Measurements from ENCODE around the gene HGFAC.

Gene HGFAC

DNA sequence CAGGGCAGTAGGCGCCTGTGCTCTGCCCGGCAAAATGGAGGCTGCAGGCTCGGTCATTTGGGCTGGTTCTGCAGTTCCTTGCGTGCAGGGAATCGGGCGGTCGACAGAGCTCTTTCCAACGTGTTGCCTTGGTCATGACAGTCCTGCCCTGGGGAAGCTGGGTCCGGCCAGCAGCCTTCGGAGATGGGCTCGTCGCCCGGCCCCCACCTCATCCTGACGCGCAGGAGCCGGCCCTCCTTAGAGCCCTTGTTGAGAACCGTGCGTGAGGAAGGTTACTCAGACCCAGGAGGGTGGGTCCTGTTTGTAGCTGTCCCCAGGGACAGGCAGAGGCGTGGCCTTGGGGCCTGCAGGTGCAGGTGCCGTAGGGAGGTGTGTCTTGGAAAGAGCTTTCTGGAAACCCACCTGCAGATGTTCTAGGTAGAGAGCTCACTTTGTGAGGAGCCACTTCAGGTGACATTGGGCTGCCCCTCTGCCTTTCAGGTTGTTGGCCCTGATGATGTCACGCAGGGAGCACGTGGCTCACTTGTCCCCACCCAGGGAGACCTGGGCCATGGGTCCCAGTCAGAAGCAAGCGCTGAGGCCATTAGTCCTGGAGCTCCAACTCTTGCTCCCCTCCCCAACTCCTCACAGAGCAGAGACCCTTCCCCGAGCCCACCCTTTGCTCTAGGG, 15.2 kb upstream of the HGFAC start:
- no peak overlapping the region for H3K4me3 ChIP-seq (ENCODE audit: low read depth, low read length)
- no peak for DNase-seq (ENCODE audit: low read depth)
- TF ChIP-seq, protein P1, sequence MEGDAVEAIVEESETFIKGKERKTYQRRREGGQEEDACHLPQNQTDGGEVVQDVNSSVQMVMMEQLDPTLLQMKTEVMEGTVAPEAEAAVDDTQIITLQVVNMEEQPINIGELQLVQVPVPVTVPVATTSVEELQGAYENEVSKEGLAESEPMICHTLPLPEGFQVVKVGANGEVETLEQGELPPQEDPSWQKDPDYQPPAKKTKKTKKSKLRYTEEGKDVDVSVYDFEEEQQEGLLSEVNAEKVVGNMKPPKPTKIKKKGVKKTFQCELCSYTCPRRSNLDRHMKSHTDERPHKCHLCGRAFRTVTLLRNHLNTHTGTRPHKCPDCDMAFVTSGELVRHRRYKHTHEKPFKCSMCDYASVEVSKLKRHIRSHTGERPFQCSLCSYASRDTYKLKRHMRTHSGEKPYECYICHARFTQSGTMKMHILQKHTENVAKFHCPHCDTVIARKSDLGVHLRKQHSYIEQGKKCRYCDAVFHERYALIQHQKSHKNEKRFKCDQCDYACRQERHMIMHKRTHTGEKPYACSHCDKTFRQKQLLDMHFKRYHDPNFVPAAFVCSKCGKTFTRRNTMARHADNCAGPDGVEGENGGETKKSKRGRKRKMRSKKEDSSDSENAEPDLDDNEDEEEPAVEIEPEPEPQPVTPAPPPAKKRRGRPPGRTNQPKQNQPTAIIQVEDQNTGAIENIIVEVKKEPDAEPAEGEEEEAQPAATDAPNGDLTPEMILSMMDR (IDR thresholded peaks at IDR 0.05; ENCODE audit: low read depth, low read length, missing control alignments), result no peak

DNA sequence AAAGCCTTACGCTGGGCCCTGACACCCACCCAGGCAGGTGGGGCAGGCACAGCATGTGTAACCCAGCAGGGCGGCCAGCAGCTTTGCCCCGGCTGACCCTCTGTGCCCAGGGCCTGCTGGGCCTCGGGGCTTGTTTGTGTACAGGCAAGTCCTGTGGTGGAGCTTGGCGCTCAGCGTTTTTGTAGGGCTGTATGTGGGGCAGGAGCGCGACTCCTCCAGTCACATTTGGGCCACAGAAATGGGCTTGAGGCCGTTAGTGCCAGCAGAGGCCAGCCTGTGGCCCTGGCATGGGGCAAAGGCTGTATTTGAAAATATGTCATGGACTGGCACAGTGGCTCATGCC, 14.7 kb upstream of the HGFAC start:
- TF ChIP-seq, protein P1 (IDR thresholded peaks at IDR 0.05; ENCODE audit: low read depth, low read length, missing control alignments), result no peak
- DNase-seq (ENCODE audit: low read depth), result no peak
- H3K4me3 ChIP-seq (ENCODE audit: low read depth, low read length), result no peak overlapping the region

DNA sequence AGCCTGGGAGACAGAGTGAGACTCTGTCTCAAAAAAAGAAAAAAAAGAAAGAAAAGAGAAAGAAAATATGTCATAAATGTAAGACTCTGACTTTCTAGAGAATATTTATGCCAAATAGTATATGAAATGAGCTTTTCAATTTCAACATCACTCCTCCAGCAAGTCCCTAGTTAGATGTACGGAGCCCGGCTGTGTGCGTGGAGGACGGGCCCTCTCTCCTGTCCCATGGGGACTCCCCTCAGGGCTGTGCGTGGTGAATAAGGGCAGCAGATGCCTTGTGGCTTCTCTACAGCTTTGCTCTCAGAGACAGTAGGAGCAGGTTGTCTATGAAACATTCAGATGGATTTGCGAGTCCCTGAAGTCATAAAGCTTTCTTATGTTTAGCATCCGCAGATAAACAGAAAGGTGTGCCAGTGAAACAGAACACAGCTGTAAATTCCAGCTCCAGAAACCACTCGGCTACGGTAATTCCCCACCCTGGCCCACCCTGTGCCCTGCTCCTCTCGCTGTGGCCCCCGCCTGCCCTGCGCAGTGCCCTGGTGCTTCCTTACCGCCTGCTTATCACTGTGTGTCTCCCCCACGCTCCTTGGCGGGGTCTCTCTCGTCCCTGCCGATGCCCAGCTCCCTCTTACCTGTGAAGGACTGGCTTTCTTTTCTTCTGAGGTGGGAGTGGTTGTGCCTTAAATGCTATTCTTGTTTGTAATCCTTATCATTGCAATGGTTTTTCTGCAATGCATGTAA, 13.9 kb upstream of the HGFAC start:
- no peak for DNase-seq (ENCODE audit: low read depth)
- no peak overlapping the region for H3K4me3 ChIP-seq (ENCODE audit: low read depth, low read length)
- TF ChIP-seq, protein P1 (IDR thresholded peaks at IDR 0.05; ENCODE audit: low read depth, low read length, missing control alignments), result no peak

DNA sequence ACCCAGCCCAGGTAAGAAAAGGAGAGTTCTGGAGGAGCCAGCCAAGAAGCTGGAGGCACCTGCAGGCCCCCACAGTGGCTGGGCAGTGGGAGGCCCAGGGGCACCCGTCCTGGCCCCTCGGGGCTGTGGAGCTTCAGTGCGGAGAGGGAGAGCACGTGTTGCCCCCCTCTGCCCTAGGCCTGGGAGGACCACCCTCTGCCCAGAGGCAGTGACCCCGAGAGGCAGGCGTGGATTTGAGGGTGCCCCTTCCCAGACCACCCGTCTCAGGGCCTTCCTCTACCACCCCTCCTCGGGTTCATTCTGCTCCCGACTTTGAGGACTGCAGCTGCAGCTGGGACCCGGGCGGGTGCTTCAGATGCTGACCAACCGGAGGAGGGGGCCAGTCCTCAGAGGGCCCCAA, 12.1 kb upstream of the HGFAC start:
- TF ChIP-seq, protein P1 (IDR thresholded peaks at IDR 0.05; ENCODE audit: low read depth, low read length, missing control alignments), result no peak
- H3K4me3 ChIP-seq (ENCODE audit: low read depth, low read length), result no peak overlapping the region
- DNase-seq (ENCODE audit: low read depth), result no peak

DNA sequence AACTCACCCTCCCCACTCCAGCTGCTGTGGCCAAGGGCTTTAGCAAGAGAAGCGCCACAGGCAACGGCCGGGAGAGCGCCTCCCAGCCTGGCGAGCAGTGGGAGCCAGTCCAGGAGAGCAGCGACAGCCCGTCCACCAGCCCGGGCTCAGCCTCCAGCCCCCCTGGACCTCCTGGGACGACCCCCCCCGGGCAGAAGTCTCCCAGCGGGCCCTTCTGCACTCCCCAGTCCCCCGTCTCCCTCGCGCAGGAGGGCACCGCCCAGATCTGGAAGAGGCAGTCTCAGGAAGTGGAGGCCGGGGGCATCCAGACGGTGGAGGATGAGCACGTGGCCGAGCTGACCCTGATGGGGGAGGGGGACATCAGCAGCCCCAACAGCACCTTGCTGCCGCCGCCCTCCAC, 11.2 kb upstream of the HGFAC start:
- H3K4me3 ChIP-seq (ENCODE audit: low read depth, low read length), result no peak overlapping the region
- DNase-seq (ENCODE audit: low read depth), result no peak
- TF ChIP-seq, protein P1 (IDR thresholded peaks at IDR 0.05; ENCODE audit: low read depth, low read length, missing control alignments), result no peak

DNA sequence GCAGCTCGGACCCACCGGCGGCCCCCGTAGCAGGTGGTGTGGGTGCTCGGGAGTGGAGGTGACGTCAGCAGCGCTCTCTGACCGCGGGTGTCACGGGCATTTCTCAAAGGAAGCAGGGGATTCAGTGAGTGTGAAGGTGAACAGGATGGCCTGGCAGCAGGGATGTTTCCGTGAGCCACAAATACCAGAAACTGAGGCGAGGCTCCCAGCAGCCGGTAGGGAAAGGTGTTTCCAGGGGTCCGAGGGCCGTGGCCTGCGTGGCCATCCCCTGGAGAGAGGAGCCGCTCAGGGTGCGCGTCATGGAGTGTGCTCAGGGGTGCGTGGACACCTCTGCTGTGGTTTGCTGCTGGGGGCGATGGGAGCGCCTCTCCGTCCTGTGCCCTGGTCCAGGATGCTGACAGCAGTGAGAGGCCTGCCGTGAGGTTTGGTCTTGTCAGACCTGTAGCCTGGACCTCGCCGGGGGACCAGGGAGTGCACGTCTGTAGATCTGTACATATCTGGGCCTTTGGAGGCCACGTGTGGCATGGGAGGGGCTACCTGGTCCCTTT, 10.2 kb upstream of the HGFAC start:
- TF ChIP-seq, protein P1 (IDR thresholded peaks at IDR 0.05; ENCODE audit: low read depth, low read length, missing control alignments), result no peak
- no peak for DNase-seq (ENCODE audit: low read depth)
- no peak overlapping the region for H3K4me3 ChIP-seq (ENCODE audit: low read depth, low read length)
